ENCODE measurements around the gene SLC41A3.
"Not testable (repeated sequence)": the region's sequence is repeated elsewhere in the genome, so short reads cannot be mapped to it uniquely, and the experiment has no call there.

SLC41A3 gene

DNA sequence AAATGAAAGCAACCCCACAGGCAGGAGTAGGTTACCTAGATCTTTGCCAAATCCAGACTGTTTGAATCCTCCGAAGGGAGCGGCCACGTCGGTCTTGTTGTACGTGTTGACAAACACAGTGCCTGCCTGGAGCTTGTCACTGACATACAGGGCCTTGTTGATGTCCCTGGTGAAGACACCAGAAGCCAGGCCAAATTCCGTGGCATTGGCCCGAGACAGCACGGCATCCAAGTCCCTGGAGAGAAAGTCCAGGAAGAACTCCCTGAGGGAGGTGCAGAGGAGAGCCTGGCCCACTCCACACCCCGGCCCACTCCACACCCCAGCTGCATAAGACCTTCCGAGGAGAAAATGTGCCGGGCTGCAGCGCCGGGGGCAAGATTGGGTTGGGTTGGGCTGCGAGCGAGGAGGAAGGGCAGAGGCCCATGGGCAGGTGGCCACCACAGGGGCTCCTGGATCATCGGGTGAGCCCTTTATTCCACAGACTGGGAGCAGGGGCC is 21.8 kb upstream of the SLC41A3 start:
- no peak for DNase-seq

DNA sequence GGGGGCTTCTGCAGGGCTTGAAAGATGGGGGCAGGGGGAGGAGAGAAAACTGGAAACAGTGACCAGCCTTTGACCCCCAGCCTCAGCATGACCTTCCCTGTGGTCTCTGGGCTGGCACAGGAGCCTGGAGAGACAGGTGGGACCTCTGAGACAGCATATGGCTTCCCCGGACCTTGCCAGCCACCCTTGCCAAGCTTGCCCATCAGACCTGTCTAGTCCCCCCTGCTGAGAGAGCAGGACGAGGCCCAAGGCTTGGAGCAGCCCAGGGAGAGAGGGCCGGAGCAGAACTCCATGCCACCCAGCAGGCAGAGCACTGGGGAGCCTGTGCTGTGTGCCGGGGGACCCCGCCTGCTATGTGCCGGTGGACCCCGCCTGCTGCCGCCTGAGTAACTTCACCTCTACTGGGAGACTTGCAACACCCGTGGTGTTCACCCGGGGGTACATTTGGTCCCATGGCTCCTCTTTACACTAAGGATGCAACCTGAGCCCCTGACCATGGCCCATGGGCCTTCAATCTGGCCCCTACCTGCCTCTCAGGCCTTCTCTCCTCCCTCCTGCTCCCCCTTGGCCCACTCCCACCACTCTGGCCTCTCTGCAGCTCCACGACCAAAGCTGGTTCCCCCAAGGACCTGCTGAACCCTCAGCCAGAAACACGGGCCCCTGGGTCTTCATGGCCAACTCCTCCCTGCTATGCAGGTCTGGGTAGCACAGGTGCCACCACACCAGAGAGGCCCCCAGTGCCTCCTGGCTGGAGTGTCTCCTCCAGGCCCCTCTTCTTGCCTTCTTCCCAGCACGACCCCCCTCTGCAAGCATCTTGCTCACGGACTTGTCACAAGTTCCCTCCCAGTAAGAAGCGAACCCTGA is 21.1 kb upstream of the SLC41A3 start:
- DNase-seq: no peak

DNA sequence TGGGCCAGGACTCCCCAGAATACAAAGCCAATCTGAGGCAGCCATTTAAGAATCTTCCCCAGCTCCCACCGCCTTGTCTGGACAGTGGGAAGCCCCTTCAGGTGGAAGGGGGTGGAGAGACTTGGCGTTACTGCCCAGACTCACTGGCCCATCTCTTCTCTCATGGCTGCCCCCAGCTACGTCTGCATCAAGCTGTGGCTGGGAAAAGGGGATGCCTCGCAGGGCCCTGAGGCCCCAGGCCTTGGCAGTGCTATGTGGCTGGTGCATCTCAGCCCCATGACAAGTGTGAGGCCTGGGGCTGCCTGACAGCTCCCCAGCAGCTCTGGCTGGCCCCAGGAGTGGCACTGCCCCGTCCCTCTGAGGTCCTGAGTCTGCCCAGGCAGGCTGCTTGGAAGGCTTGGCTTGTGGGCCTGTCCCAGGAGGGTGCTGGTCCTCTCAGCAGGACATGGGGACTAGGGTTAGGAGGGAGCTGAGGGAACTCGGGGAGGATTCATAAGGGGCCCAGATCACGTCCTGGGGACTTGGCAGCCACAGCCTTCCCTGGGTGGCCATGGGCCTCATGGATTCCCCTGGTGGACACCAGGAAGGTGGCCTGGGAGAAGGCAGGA is 20.2 kb upstream of the SLC41A3 start:
- no peak for DNase-seq

DNA sequence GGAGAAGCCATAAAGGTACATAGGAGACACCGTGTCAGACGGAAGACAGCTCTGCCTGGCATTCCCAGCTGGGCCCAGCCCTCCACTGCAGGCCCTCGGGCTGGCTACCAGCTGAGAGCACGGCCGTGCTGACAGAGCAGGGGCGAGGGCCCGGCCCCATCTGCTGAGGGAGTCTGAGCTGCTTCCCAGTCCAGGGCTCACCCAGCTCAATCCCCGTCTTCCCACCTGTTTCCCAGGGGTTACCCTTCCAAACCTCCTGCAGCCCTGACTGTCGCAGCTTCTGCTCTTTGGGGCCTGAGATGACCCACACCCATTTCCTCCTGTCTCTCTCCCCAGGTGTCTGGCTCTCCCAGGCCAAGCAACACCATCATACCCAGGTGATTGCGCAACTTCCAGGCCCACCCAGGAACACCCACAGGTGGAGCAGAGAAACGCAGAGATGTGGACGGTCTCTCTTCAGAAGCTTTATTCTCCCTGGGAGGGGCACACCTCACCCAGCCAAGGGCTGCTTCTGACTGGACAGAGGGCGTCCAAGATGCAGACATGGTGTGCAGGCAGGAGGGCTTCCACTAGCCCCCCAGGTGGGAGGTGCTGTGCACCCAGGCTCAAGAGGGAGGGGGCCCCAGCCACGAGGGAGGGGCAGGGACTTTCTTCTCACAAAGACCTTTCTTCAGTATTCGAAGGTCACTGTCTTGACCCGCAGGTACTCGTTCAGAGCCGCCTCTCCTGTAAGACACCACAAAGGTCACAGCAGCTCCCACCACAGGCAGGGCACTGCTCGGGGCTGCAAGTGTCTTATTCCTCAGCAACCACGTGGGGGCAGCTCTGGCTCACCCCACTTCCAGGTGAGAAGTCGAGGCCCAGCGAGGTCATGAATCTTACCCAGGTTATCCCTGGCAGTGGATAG is 19.4 kb upstream of the SLC41A3 start:
- DNase-seq: no peak

DNA sequence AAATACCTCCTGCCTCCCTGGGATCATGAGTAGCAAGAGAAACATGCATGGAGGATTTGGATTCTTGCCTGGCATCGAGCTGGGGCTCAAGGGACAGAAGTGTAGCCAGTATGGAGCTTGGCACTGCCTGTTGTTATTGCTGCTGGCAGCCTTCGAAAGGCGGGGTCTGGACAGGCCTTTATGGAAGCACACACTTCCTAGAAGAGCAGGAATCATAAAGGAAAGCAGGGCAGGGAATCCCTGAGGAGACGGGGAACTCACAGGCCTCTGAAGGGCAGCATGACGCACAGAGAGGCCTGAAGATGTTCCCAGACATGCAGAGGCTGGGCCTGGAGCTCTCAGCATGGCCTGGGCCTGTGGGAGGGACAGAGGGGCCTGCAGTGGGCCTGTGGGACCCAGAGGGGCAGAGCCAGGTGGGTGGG is 18.6 kb upstream of the SLC41A3 start:
- DNase-seq: no peak

DNA sequence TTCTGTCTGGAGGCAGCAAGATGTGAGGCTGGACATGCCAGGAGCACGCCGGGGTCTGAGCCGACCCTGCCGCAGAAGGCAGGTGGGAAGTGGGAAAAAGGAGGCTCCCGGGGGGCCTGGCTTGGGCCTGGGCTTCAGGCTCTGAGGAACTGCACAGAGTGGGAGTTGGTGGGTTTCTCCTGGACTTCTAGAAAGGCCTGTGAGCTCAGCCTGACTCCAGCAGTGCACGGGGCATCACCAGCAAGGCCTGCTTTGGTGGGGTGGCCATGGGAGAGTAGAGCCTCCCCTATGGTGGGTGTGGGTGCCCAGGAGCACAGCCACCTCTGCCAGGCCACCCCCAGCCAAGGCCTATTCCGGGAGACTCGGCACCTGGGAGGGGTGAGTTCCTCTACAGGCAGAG is 18.1 kb upstream of the SLC41A3 start:
- no peak for DNase-seq

DNA sequence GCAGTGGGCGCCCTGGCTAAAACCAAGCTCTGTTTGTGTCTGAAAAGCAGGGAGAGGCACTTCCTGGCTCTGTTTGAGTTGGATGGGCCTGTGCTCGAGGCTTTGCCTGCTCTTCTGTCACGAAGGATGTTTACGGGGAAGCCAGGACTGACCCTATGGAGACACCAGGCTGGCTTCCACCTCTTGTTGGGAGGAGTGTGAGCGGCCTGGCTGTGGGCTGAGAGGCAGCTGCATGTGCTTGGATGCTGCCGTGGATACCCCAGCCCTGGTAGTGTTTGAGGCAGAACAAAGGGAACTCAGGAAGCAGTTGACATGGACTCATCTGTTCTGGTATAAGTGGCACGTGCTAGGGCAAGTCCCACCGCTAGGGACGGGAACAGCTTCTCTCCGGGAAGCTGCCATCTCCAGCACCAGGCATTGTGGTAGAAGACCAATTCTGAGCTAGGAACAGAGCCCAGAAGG is 17.6 kb upstream of the SLC41A3 start:
- DNase-seq: no peak

DNA sequence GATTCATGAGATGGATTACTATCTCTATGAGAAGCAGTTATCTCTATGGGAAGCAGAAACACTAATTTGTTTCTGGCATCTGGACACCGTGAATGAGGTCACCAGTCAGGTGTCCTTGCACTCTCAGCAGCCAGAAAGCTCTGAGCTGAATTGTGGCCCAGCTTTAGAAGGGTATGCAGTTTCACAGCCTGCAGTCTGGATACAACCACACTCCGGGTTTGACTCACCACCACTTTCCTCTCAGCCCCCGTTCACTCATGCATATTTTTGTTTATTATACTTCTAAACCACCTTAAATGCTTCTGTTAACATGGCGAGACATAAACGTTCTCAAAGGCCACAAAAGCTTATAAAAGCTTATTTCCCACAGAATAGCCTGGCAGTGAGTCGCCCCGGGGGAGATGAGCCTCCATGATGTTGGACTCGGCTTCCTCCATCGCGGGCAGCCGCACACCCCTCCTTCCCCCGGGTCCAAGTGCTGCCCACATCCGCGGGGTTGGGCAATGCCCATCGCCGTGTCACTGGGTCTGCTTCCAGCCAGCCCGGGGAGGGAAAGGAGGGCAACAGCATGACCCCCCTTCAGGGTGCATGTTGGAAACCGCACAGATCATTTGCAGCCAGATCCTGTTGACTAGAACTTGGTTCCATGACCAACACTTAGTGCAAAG is 16.8 kb upstream of the SLC41A3 start:
- DNase-seq: no peak

DNA sequence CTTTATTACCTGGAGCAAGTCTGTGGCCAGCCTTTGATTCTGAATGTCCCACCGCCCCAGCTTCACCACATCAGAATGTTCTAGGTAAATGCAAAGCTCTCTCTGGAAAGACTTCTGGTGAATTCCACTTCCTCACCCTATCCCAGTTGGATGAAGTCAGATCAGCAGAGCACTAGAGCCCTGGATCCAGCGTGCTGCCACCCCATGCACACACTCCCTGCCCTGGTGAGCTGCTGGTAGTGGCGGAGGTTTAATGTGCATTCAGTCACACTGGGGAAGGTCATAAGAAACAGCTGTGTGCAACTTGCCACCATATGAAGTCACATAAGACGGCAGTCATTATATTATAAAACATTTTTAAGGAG is 16.3 kb upstream of the SLC41A3 start:
- no peak for DNase-seq

DNA sequence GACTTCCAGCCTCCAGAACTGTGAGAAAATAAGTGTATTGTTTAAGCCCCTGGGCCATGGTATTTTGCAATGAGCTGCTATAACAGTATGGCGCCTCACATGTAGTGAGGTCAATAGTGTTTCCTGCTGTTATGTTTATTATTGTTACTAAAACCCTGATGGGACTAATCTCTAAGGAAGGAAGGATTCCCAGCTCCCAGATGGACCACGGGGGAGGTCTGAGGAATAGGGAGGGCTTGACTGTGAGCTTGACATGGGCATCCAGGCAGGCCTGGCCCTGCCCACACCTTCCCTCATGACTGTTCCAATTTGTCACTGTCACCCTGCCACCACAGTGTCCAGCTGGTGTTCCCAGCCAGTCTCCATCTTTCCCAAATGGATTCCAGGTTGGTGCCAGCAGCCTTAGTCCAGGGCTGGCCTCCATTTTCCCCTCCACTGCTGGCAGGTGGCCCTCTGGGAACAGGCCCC is 14.5 kb upstream of the SLC41A3 start:
- DNase-seq: no peak

DNA sequence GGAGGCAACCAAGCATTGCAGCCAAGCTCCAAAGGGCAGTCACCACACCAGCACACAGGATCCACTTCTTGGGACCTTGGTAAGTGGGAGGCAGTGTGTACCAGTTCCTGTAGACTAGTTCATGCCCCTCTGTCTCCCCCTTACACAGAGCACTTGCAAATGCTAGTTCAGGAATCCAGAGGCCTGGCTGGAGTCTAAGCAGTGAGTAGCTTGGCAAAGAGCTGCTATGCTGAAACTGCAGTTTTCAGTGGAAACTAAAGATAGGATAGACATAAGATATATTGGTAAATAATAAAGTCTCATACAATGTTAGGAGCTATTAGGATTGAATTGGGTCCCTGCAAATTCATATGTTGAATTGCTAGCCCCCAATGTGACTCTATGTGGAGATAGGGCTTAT is 13.9 kb upstream of the SLC41A3 start:
- DNase-seq: no peak

DNA sequence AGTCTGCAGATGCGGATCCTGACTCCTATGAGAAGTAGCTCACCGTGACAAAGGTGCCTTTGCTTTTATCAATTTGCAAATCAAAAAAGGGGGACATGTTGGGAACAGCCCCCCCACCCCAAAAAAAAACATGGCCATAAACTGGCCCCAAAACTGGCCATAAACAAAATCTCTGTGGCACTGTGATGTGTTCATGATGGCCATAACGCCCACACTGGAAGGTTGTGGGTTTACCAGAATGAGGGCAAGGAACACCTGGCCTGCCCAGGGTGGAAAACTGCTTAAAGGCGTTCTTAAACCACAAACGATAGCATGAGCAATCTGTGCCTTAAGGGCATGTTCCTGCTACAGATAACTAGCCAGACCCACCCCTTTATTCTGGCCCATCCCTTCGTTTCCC is 12.3 kb upstream of the SLC41A3 start:
- DNase-seq: not testable (repeated sequence)

DNA sequence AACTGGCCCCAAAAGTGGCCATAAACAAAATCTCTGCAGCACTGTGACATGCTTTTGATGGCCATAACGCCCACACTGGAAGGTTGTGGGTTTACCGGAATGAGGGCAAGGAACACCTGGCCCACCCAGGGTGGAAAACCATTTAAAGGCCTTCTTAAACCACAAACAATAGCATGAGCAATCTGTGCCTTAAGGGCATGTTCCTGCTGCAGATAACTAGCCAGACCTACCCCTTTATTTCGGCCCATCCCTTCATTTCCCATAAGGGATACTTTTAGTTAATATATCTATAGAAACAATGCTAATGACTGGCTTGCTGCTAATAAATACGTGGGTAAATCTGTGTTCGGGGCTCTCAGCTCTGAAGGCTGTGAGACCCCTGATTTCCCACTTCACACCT is 8.2 kb upstream of the SLC41A3 start:
- DNase-seq: not testable (repeated sequence)

DNA sequence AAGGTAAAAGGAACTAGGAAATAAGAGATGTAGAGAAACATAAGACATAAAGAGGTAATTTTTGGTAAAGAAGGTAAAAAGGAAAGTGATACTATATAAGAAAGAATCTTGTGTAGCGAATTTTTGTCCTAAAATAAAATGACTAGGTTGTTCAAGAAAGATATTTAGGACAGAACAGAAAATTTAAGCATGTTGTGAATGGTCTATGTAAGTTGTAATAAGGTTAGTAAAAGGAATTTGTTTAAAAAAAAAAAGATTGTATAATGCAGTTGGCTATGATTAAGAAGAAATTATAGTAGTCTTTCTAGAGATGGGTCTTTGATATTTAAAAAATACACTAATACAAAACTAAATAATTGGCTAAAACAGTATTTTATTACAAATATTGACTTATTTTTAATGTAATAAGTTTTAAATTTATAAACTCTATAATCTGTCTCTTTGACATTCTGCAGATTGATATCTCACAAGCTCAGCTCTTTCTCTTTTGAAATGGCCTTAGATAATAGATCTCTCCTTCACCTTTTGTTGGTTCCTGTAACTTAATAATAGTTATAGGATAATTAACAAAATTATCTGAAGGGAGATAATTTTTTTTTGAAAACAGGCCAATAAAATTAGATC is 3.7 kb upstream of the SLC41A3 start:
- DNase-seq: no peak

DNA sequence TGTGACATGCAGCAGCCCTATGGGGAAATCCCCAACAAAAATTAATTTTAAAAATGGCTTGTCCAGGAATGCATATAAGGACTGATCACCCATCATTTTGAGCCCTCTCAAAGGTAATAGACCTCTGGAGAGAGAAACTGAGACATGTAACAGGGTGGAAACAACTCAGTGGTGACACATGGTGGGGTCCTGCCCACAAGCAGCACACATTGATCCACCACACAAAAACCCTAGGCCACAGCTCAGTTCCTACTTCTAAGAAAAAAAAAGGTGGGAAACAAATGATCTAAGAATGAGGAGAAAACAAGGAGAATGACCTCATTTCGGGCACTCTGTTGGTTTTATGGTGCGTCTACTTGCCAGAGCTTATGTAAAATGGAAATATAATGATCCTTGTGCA is 1.9 kb upstream of the SLC41A3 start:
- no peak for DNase-seq

DNA sequence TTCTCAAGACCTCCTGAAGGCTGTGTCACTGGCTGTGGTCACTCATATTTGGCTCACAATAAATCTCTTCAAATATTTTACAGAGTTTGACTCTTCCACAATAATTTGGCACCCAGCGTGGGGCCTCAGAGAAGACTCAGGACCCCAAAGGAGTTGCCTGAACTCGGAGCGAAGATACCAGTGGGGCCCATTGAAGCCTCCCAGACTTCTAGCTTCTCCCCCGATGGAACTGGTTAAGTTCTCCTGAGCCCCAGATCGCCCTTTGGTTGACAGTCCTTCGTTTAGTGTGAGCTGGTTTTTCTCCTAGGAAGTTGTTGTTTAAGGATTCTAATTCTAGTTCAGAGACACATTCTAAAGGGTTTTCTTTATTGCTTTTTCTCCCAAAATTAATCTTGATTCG is 1.4 kb upstream of the SLC41A3 start:
- DNase-seq: no peak

DNA sequence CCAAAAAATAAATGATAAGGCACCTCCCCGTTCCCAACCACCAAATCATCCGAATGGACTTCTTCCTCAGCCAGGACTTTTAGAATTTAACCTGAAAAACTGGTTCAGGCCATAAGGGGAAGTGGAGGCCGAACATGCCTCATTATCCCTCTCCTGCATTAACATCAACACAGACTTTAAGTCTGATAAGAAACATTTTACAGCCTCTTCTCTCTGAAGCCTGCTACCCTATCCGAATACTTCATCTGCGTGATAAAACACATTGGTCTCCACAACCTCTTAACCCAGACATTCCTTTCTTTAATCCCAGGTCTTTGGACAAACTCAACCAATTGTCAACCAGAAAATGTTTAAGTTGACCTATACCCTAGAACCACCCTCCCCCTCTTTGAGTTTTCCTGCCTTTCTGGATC is 850 bp upstream of the SLC41A3 start:
- DNase-seq: no peak

DNA sequence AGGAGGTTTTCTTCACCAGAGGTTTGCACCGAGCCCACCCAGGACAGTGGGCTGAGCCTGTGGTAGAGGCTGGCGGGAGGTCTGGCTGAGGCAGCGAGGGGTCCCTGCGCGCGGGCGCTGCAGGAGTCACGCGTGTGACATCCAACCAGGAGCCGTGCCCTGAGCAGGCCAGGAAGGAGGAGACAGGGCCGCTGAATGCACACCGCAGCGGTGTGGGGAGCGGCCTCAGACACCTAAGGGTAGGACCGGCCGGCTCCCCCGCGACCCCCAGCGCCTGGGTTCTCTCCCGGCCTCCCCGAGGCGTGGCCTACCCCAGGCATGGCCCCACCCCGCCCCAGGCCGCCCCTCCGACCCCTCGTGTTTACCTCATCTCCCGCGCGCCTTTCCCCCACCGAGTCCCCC is 412 bp downstream of the SLC41A3 start:
- DNase-seq: peak; percentile 48

DNA sequence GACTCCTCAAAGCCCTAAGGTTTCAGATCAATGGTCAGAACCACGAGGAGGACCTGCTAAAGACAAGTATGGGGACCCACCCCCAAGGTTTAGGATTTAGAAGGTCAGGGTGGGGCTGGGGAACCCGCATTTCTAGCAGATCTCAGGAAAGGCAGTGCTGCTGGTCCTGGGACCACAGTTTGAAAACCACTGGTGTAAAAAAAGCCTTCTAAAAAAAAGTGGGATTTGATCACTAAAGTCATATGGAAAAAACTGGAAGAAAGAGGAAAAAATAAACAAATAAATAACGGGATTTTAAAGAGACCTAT is 832 bp downstream of the SLC41A3 start:
- DNase-seq: no peak

DNA sequence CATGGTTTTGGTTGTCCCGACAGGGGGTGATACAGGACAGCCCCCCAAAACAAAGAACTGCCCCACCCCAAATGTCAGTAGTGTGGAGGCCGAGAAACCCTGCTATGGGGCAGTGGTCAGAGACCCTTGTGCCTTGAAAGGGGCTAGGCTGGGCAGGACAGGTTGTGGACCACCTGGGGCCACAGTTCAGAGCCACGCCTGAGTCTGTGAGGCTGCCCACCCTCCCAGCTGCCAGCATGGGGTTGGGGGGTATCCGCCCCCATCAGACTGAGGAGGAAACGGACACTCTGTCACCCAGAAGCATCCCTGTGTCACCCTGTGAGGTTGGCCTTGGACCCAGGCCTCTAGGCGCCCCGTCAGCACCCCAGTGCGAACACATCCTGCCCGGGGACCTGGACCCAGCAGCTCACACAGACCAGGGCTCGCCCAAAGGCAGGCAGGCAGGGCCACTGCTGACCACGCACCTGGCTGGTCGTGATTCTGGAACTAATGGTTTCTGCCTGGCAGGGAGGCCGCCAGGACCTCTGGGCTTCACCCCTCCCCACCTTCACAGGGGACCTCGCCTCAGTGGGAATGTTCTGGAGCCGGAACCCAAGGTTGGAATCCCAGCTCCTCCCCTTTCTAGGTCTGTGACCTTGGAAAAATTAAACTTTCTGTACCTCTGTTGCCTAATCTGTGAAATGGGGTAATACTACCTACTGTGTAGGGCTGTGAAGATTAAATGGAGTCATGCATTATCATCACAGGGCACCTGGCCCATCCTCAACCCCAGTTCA is 1.4 kb downstream of the SLC41A3 start:
- DNase-seq: no peak

DNA sequence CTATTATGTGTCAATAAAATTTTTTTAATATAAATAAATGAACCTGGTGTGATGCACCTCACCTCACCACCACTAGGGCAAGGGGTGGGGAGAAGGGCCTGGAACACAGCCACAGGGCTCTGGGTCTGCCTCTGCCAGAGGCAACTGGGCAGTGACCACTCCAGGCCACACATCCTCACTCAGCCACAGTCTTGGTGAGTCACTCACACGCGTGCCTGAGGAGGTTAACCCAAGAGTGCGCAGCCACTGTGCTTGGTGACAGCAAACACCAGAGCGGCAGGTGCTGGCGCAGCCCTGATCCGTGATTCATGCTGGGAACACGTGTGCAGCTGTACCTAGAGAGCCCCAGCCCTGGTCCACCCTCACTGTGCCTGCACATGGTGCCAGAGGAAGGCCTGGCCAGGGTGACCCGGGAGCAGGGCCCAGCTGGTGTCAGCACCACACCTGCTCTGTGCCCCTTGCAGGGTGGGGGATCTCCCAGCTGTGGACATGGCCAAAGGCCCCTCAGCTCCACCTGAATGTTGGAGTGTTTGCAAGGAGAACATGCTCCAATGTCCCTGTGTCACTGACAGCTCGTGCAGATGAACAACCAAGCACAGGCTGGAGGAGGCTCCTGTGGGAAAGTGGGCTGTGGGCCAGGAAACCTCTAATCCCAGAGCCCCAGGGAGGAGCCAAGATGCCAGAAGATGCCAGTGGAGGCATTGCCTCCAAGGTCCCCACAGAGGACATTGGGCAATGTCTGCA is 2.1 kb downstream of the SLC41A3 start:
- no peak for DNase-seq
